Activated CD4-positive, alpha-beta T cell treated with anti-CD3 and anti-CD28 coated beads, Interleukin-2, amount 50 U/mL, for 48 hours (primary cell): ENCODE measurements around the gene ZNF366.
"Not testable (repeated sequence)": the region's sequence is repeated elsewhere in the genome, so short reads cannot be mapped to it uniquely, and the experiment has no call there.

ENCODE experiments used
- DNase-seq, 2 experiments: peaks; one replicate each; pipeline ENCODE4 v3.0.0-alpha.2; 2020

The ZNF366 gene

GRCh38 chr5:72436796-72437471 lies 70.3 kb downstream of the ZNF366 start:
- no peak for DNase-seq

- DNase-seq = no peak
These were observed 72.3 kb downstream of the ZNF366 start for GRCh38 chr5:72434781-72435437.

GRCh38 chr5:72434056-72434780 lies 73.0 kb downstream of the ZNF366 start:
- no peak for DNase-seq

DNA sequence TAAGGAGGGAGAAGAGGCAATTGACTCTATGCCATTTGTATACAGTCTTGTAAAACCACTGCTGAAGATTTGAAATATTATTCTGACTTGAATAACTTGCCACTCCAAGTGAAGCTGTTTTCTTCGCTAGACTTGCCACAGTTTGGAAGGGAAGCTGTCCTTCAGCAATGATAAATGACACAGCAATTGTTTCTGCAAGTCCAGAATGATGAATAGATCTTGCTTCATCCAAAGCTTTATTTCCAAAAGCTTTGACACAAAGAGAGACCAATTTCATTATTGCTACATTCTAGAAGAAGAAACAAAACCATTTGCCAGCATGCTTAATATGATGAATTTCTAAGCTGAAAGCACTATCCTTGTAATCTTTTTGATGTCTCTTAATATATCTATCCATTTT lies 73.7 kb downstream of the ZNF366 start:
- DNase-seq = no peak

GRCh38 chr5:72428669-72429068 lies 78.5 kb downstream of the ZNF366 start:
- no peak for DNase-seq

DNA sequence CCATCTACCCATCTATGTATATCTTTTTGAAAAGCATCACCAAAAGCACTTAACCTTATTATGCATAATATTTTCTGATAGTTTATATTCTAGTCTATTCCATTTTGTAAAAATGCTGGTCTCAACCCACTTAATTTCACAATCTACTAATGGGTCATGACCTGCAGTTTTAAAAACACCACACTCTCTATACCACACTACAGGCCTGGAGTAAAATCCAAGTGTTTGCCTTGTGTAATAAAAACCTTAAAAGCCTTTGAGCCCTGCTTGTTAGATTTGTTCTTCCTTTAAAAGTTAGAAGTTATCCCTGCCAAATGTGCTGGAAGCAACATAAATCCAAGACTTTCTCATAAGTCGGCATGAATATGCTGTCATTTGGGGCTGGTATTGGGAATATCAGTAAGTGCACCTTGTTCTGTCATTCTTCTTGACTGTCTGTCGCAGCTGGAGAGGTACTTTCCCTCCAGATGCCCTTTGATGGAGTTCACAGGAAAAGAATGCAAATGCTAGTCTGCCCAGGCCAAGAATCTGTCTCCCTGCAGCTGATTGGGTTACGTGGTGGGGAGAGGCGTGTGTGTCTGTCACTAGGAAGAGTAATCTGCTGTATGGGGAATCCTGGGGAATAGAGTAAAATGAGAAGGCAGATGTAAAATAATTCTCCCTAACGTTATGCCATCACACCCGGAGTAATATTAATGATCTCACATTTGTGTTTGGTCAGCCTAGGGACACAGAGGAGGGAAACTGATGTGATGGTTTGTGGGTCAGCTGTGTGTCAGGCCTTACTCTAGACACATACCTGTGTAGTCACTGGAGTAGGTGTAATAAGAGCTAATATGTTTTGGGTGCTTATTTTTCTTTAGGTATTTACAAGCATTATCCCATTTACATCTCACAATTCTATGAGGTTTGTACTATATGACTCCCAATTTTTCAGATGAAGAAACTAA lies 79.4 kb downstream of the ZNF366 start:
- DNase-seq = no peak

GRCh38 chr5:72427016-72427415 lies 80.2 kb downstream of the ZNF366 start:
- no peak for DNase-seq

- no peak for DNase-seq
These were observed 81.2 kb downstream of the ZNF366 start for GRCh38 chr5:72426019-72426418.

DNA sequence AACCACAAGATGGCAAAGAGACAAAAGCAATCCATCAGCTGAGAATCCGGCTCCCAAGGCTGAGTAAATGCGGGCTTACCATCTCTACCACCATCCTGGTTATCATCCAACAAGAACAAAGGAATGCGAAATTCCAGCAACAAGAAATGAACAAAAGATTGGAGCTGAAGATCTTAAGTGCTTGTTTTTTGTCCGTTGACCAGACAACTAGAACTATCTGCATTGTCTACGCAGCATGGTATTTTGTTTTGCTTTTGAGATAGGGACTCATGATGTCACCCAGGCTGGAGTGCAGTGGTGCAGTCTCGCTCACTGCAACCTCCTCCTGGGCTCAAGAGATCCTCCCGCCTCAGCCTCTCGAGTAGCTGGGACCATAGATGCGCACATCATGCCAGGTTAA lies 88.9 kb downstream of the ZNF366 start:
- DNase-seq = no peak

- DNase-seq = no peak
These were observed 89.7 kb downstream of the ZNF366 start for GRCh38 chr5:72417333-72418062.

- no peak for DNase-seq
These were observed 91.4 kb downstream of the ZNF366 start for GRCh38 chr5:72415616-72416325.

GRCh38 chr5:72412283-72413055 lies 94.7 kb downstream of the ZNF366 start:
- no peak for DNase-seq

- no peak for DNase-seq
These were observed 96.4 kb downstream of the ZNF366 start for GRCh38 chr5:72410688-72411295.

GRCh38 chr5:72408603-72409002 lies 98.6 kb downstream of the ZNF366 start:
- no peak for DNase-seq

DNA sequence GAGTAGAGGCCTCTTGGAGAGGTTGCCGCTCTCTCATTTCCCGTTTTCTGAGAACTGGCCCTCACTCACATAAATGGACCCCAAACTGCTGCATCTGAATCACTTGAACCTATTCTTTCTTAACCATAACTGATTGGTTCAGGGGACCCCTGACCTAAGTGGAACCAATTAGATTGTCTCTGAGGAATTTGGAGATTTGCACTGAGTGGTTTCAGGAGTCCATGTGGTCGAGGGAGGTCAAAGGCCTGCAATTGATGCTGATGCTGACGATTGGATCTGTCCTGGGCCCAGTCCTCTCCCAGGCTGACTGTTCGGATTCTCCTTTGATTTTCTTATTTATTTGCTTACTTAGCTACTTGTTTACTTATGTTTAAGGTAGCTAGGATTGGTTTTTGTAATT lies 99.1 kb downstream of the ZNF366 start:
- no peak for DNase-seq

DNA sequence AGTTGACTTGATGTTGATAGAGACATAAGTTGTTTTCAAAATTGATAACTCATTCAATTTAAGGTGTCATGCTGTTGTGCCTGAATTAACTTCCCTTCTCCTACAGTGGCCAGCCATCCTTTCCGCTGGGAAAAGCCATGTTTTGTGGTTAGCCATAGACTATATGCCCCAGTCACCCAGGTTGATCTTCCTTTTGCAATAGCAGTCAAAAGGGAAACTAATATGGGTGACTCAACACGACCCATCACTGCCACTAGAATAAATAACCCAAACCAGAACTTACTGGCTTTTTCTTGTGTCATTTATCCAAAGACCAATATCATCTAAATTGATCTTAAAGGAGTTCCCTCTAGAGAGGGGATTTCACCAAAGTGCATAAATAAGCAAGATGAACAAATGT lies 99.7 kb downstream of the ZNF366 start:
- DNase-seq = no peak

GRCh38 chr5:72407078-72407477 lies 100.1 kb downstream of the ZNF366 start:
- DNase-seq = no peak

- not testable (repeated sequence) for DNase-seq
These were observed 102.4 kb downstream of the ZNF366 start for GRCh38 chr5:72404771-72405170.

DNA sequence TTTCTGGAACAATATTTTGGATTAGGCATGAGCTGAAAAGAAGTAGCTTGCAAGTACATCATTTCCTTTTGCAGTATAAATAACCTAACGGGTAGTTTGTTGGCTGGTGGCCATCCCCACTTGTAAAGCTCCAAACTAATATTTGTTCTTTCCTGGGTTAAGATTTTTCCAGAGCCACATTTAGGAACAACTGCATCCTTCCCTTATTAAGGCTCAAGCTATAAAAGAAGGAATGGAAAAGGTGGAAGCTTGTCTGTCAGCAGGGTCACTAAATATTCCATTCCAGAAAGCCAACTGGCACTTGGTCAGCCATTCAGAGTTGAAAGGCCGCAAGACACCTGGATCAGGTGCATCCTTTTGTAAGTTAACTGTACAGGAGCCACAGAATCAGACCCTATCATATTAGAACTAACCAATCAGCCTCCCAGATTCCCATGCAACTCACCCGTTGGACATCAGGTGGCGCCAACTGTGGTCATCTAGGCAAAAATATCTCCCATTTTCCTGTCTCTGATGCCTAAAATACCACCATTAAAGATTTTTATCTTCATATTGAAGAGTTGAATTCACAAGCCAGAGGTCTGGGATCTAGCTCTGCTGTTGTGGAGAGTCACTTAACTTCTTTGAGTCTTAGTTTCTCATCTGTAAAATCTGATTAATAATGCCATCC lies 104.1 kb downstream of the ZNF366 start:
- no peak for DNase-seq
